Fibroblast of peridontal ligament (primary cell): ENCODE data around the gene LEMD1.

Experiments used
- DNase-seq: peaks from one replicate; pipeline ENCODE4 v3.0.0-alpha.2; 2010; ENCODE audit errors: extremely low read depth

Gene LEMD1

GRCh38 chr1:205354259-205355074 is 67.4 kb downstream of the LEMD1 start:
- DNase-seq: peak; percentile 82

DNA sequence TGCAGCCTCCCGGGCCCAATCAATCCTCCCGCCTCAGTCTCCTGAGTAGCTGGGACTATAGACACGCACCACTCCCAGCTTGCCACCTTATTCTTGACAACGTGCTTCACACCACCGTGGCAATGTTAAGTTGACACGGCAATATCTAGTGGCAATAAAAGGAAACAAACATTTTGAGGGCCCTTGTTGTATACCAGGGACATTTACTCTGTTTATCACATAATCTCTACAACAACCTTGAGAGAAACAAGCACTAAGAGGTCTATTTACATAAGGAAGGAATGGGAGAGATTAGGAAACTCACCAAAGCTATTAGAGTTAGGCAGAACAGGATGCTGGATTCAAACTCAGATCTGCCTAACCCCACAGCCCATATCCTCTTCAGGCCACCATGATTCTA is 68.2 kb downstream of the LEMD1 start:
- no peak for DNase-seq

DNA sequence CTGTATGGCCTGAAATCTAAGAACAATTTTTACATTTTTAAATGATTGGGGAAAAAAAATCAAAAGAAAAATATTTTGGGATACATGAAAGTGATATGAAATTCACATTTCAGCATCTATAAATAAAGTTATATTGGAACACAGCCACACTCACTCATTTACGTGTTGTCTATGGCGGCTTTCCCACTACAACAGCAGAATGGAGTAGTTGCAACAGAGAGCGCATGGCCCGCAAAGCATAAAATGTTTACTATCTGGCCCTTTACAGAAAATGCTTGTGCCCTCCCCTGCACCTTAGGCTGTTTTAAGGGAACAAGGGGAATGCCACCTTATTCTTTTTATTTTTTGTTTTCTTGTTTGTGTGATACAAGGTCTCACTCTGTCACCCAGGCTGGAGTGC is 68.7 kb downstream of the LEMD1 start:
- no peak for DNase-seq

- DNase-seq: no peak
These were observed 69.7 kb downstream of the LEMD1 start for GRCh38 chr1:205351984-205352713.

- no peak for DNase-seq
These were observed 71.1 kb downstream of the LEMD1 start for GRCh38 chr1:205350691-205351141.

- no peak for DNase-seq
These were observed 71.7 kb downstream of the LEMD1 start for GRCh38 chr1:205350124-205350523.

DNA sequence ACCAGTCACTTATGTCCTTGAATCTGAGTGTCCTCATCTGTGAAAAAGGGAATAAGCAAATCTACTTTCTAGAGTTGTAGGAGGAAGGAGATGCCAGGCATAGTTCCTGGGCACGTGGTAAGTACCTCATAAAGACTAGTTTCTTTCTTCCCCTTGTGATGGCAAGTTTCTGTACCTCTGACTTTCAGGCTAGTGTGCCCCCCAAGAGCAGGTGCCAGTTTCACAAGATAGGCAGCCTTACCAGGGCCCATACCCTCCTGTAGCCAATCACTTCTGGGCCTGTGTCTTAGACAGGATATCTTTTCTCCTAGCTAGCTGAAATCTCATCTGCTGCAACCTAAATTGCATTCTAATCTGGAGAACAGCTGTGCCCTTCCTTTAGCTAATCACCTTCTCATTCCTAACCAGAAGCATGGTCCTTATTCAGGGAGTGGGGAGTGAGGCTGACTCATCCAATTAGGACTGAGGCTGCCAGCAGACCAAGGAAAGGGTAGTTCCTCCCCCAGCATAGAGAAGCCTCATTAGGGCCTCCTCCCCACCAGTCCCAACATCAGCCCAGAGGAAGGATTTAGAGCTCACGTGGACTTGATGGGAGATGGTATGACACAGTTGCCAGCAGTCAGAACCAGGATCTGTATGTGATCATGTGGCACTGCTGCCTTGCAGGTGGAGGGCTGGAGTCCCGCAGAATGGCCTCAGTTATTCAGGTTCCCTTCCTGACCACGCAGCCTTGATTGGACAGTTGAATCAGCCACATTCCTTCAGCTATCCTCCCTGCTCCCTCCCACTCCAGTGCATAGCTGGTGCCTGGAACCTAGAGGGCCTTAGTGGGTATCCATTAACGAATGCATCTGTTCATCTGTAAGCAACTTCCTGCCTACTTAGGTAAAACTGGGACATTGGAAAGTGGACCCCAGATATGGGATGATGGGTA is 73.0 kb downstream of the LEMD1 start:
- no peak for DNase-seq

GRCh38 chr1:205346956-205347574 is 74.8 kb downstream of the LEMD1 start:
- DNase-seq: no peak

DNA sequence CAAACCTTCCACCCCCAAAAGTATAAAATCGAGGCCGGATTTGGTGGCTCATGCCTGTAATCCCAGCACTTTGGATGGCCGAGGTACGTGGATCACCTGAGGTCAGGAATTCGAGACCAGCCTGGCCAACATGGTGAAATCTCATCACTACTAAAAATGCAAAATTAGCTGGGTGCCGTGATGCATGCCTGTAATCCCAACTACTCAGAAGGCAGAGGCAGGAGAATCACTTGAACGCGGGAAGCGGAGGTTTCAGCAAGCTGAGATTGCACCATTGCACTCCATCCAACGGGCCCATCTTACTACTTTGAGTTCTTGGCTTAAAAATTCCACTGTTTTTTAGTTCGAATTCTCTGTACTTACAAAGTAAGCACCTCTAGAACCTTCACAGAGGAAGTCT is 76.1 kb downstream of the LEMD1 start:
- no peak for DNase-seq

GRCh38 chr1:205344066-205344928 is 77.6 kb downstream of the LEMD1 start:
- no peak for DNase-seq

DNA sequence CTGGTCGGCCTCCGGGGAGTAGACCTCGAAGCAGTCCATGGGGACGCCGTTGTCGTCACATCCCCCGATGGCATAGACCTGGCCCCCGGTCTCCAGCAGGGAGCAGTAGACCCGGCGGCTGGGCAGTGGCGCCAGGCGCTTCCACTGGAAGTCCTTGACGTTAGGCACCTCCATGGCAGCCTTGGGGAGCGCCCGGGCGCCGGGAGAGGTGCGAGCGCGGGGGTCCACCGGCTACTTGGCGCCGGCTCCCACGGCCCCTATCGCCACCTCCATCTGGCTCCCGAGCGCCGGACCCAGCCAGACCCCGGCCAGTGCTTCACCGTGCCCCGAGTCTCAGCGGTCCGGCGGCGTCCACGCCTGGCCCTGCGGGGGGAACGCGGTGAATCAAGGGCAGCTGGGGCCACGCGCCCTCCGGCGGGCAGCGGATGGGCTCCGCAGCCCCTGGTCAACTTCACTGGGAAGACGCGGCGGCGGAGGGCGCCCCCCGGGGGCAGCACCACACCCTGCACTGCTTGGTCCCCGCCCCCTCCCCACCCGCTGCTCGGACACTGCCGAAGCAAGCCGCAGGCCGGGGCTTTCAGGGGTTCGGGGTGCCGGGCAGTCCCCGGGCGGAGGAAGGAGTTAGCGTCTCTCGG is 78.3 kb downstream of the LEMD1 start:
- DNase-seq: no peak

DNA sequence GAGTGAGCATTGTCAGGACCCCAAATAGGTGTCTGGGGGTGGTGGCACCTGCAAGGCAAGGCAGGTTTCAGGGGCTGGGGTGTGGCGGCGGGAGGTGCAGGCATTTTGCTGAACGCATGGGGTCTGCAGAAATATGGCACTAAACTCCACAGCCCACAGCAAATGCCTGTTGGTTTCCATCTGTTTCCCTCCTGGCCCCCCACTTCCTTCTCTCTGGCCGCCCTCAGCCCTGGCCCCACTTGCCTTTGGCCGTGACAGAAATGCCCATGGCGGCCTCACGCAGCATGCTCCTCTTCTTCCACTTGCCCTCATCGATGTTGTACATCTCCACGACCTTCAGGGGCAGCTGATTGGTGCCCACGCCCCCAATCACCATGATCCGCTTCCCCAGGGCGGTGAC is 78.9 kb downstream of the LEMD1 start:
- no peak for DNase-seq

DNA sequence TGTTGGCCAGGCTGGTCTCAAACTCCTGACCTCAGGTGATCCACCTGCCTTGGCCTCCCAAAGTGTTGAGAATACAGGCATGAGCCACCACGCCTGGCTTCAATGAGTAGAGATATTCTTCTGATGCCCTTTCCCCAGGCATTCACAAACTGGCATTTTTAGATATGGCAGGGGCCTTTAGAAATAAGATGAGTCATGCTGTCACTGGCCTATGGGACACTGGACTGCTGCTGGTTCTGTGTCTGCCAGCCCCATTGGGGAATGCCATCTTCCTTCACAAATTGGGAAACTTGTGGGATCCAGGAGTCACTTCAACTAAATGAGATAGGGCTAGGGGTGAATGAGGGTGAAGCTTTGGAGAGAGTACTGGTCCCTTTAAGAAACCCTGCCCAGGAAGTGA is 81.2 kb downstream of the LEMD1 start:
- DNase-seq: no peak

GRCh38 chr1:205339717-205340116 is 82.1 kb downstream of the LEMD1 start:
- no peak for DNase-seq

DNA sequence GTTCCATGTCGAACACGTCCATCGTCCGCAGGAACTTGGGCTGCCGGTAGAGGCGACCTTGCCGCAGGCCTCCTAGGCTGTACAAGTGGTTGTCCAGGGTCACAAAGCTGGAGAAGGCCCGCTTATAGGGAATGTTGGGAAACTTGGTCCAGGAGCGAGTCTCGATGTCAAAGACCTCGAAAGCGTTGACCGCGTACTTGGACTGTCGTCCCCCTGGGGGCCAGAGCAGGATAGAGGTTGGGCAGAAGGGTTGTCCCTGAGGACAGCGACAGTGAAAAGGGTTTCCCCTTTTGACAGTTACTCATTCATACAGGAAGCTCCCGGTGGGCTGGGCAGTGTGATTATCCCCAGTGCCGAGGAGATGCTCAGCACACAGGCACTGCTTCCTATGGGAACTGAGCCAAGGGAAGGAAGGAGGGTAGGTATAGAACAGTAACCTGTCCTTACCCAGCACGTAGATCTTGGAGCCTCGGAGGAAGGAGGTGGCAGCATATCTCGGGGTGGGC is 82.6 kb downstream of the LEMD1 start:
- no peak for DNase-seq

GRCh38 chr1:205338011-205338410 is 83.8 kb downstream of the LEMD1 start:
- no peak for DNase-seq

- DNase-seq: no peak
These were observed 84.4 kb downstream of the LEMD1 start for GRCh38 chr1:205337481-205337880.

DNA sequence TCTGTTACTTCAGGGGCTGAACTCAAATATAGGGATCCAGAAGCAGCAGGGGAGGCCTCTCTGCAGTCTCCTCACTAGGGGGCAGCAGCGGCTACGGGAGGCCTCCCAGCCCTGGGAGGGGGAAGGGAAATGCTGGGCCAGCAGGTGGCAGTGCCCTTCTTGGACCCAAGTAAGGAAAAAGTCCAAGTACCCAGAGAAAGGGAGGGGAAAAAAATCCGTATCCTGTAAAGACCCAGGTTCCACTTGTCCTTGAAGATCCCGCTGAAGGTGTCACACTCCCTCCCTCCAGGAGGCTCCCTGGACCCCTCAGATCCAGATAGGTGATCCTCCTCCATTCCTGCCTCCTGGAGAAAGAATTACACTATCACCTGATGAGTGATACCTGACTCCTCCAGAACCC is 86.2 kb downstream of the LEMD1 start:
- DNase-seq: peak; percentile 56

GRCh38 chr1:205332015-205332791 is 89.7 kb downstream of the LEMD1 start:
- no peak for DNase-seq
